8988T (cell line): ENCODE data around the gene ZNF407.
"Not testable (repeated sequence)": the region's sequence is repeated elsewhere in the genome, so short reads cannot be mapped to it uniquely, and the experiment has no call there.

Experiments
- DNase-seq: peaks from one replicate; pipeline ENCODE4 v3.0.0; 2011

The ZNF407 gene

GRCh38 chr18:74597662-74598349 is at the start of gene ZNF407:
TSS of gene ZNF407 (plus strand) at chr18:74597870. CDS start at chr18:74631020, 33,150 bp downstream.
- peak; percentile 23 for DNase-seq

- DNase-seq, result no peak
These were observed 48.0 kb upstream of the ZNF407 start for GRCh38 chr18:74549591-74550104.

- DNase-seq, result no peak
These were observed 46.8 kb upstream of the ZNF407 start for GRCh38 chr18:74550886-74551285.

GRCh38 chr18:74551452-74551851 is 46.2 kb upstream of the ZNF407 start:
- DNase-seq, result no peak

GRCh38 chr18:74551936-74552555 is 45.6 kb upstream of the ZNF407 start:
- peak; percentile 38 for DNase-seq

- no peak for DNase-seq
These were observed 41.5 kb upstream of the ZNF407 start for GRCh38 chr18:74556126-74556525.

GRCh38 chr18:74558096-74558495 is 39.6 kb upstream of the ZNF407 start:
- no peak for DNase-seq

GRCh38 chr18:74562131-74562730 is 35.4 kb upstream of the ZNF407 start:
- no peak for DNase-seq

- no peak for DNase-seq
These were observed 34.9 kb upstream of the ZNF407 start for GRCh38 chr18:74562775-74563174.

GRCh38 chr18:74563999-74564398 is 33.7 kb upstream of the ZNF407 start:
- no peak for DNase-seq

- DNase-seq, result not testable (repeated sequence)
These were observed 32.5 kb upstream of the ZNF407 start for GRCh38 chr18:74565164-74565563.

- DNase-seq, result not testable (repeated sequence)
These were observed 31.7 kb upstream of the ZNF407 start for GRCh38 chr18:74565993-74566392.

GRCh38 chr18:74567822-74568221 is 29.8 kb upstream of the ZNF407 start:
- DNase-seq, result no peak

- DNase-seq, result no peak
These were observed 28.3 kb upstream of the ZNF407 start for GRCh38 chr18:74569401-74569800.

GRCh38 chr18:74570266-74570665 is 27.4 kb upstream of the ZNF407 start:
- DNase-seq, result no peak

GRCh38 chr18:74571895-74572680 is 25.6 kb upstream of the ZNF407 start:
- DNase-seq, result no peak

GRCh38 chr18:74573053-74573452 is 24.6 kb upstream of the ZNF407 start:
- DNase-seq, result no peak

- DNase-seq, result no peak
These were observed 22.8 kb upstream of the ZNF407 start for GRCh38 chr18:74574916-74575315.

GRCh38 chr18:74577019-74577418 is 20.7 kb upstream of the ZNF407 start:
- no peak for DNase-seq

GRCh38 chr18:74579496-74580065 is 18.1 kb upstream of the ZNF407 start:
- no peak for DNase-seq

GRCh38 chr18:74582642-74583041 is 15.0 kb upstream of the ZNF407 start:
- no peak for DNase-seq

- no peak for DNase-seq
These were observed 10.2 kb upstream of the ZNF407 start for GRCh38 chr18:74587441-74587840.

- DNase-seq, result no peak
These were observed 8.6 kb upstream of the ZNF407 start for GRCh38 chr18:74589021-74589420.
